GM10266 (cell line): Measurements from ENCODE around the gene TSEN2.
"Not testable (repeated sequence)": the region's sequence is repeated elsewhere in the genome, so short reads cannot be mapped to it uniquely, and the experiment has no call there.

ENCODE experiments used
- DNase-seq: peaks from one replicate; pipeline ENCODE4 v3.0.0; 2012; ENCODE audit errors: extremely low spot score
- CTCF ChIP-seq: IDR thresholded peaks from 2 replicates; pipeline ENCODE4 v1.5.1; 2012; ENCODE audit warnings: mild to moderate bottlenecking, low read depth; ENCODE audit not compliant: control insufficient read depth, insufficient read depth; ENCODE audit errors: missing control alignments

Gene TSEN2

GRCh38 chr3:12446298-12446697 is 38.0 kb upstream of the TSEN2 start:
- no peak for TF ChIP-seq CTCF
- DNase-seq: no peak

GRCh38 chr3:12447075-12447474 is 37.2 kb upstream of the TSEN2 start:
- TF ChIP-seq CTCF: no peak
- DNase-seq: no peak

- not testable (repeated sequence) for DNase-seq
These were observed 35.7 kb upstream of the TSEN2 start for GRCh38 chr3:12448404-12449202.

- TF ChIP-seq CTCF: no peak
- DNase-seq: no peak
These were observed 34.2 kb upstream of the TSEN2 start for GRCh38 chr3:12449889-12450682.

GRCh38 chr3:12451481-12451880 is 32.8 kb upstream of the TSEN2 start:
- no peak for TF ChIP-seq CTCF

GRCh38 chr3:12451960-12452359 is 32.3 kb upstream of the TSEN2 start:
- TF ChIP-seq CTCF: no peak

More at GRCh38 chr3:12451481-12451880, 32.8 kb upstream of the TSEN2 start:
- no peak for DNase-seq

GRCh38 chr3:12452361-12453330 is 31.6 kb upstream of the TSEN2 start:
- TF ChIP-seq CTCF: no peak
- no peak for DNase-seq

More at GRCh38 chr3:12451960-12452359, 32.3 kb upstream of the TSEN2 start:
- no peak for DNase-seq
